Measurements from ENCODE around the gene OCA2.
"Not testable (repeated sequence)": the region's sequence is repeated elsewhere in the genome, so short reads cannot be mapped to it uniquely, and the experiment has no call there.

The OCA2 gene

GRCh38 chr15:27747997-27748396 is 351.1 kb downstream of the OCA2 start:
- DNase-seq, result no peak

- no peak for DNase-seq
Measured at GRCh38 chr15:27746401-27746955, 352.6 kb downstream of the OCA2 start.

DNA sequence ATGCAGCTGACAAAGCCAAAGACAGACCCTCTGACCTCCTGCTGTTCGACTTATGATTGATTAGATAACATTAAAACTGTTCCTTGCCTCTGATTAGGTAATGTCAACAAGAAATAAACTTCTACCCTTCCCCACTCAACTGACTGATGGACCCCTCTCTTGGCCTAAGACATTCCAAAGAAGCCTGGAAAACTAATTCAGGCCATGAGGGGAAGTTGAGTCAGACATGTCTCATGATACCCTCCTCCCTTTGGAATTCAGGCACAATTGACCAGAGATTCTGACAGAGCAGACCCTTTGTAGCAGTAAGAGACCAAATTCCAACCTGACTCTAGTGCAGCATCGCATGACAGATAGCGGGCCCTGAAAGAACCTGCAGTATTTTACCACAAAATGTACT is 354.5 kb downstream of the OCA2 start:
- DNase-seq, result no peak

DNA sequence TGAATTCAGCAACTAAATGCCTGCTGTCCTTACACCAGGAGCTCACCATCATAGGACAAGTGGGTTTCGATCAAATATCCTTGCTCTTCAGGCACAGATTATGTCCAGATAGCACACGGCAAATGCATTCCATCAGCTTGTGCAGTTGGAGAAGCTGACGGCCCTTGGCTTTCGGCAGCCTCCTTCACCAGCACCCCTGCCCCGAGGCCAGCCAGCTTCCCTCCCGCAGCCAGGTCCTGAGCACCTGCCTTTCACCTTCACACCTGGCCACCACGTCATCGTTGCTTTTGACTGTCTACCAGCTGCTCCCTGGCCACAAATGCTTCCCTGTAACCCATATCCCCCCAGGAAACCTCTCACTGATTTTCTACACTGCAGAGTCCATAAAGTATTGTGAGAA is 355.5 kb downstream of the OCA2 start:
- DNase-seq, result no peak

- DNase-seq, result no peak
Measured at GRCh38 chr15:27742751-27743477, 356.2 kb downstream of the OCA2 start.

DNA sequence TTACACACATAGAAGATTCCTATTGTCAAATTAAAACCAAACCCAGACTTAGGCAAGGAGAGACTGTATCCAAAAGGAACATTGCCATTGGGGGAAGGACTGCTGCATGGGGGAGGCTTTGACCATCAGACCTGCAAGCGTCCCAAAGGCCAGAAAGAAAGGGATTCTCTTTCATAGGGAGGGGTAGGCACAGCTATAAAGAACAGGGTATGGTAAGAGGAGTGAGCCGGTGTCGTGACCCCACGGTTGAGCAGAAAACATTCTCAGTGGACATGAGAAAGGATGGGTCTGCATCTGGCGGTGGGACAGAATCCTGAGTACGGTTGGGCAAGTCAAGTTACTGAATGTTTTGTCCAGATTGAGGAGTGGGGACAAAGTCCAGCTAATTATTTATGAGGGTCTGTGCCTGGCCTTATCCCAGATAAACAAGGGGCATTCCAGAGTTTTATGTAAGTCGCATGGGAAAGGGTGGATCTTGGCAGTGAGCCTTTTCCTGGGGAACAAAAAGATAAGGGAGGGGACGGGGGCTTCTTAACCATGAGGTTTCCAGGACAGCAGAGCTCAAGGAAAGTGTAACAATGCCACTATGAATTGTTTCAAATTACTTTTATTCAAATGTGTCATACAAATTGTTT is 357.8 kb downstream of the OCA2 start:
- DNase-seq, result no peak

DNA sequence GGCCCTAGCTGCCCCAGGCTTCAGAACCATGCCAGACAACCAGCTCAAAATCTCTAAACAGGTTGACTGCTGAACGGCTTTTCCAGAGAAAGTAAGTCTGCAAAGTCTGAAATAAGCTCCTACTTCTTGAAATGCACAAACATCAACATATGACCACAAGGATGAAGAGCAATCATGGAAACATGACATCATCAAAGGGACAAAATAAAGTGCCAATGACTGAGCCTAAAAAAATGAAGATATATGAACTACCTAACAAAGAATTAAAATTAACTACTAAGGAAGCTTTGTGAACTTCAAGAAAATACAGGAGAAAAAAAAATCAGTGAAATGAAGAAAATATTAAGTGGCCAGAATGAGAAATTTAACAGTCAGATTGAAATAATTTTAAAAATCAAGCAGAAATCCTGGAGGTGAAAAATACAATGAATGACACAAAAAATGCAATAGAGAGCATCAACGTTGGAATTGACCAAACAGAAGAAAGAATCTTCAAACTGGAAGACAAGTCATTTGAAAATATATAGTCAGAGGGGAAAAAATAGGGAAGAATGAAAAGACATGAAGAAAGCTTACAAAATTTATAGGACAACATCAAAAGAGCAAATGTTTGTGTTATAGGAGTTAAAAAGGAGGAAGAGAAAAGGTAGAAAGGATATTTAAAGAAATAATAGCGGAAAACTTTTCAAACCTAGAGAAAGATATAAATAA is 364.2 kb downstream of the OCA2 start:
- no peak for DNase-seq

- no peak for DNase-seq
Measured at GRCh38 chr15:27731776-27732175, 367.3 kb downstream of the OCA2 start.

- no peak for DNase-seq
Measured at GRCh38 chr15:27730868-27731267, 368.2 kb downstream of the OCA2 start.

GRCh38 chr15:27725731-27726130 is 373.4 kb downstream of the OCA2 start:
- no peak for DNase-seq

DNA sequence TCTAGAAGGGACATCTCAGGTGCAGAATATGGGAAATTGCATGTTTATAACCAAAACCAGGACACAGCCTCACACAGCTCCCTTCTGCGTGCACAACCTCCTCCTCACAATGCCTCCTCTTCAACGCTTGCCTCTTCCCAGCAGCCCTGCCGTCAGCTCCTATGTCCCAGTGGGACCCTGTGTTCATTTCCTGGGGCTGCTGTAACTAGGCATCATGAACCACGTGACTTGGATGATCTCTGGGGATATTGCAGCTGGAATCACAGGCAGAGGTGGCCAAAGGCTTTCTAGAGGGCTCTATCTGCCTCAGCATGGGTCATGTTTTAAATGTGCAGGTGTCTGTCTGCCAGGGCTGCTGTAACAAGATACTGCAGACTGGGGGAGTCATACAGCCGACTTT is 375.3 kb downstream of the OCA2 start:
- DNase-seq, result peak; percentile 62

DNA sequence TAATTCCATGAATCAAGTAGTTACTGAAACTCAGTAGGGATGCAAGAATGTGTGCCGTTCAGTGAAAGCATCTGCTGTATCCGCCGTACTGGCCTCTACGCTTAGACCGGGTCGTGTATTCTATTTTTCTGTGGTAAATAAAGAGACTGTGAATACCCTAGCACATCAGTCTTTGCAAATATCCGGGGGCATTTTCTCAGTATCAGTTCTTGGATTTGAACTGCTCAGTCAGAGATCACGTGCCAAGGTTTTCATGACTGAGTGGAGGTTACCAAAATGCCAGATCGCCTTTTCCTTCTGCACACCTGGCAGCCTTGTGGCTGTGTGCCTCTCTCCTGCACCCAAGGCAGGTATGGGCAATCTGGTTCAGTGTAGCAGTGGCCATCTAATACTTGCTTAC is 377.0 kb downstream of the OCA2 start:
- DNase-seq, result no peak

- no peak for DNase-seq
Measured at GRCh38 chr15:27714675-27715074, 384.4 kb downstream of the OCA2 start.

- not testable (repeated sequence) for DNase-seq
Measured at GRCh38 chr15:27713850-27714249, 385.3 kb downstream of the OCA2 start.

DNA sequence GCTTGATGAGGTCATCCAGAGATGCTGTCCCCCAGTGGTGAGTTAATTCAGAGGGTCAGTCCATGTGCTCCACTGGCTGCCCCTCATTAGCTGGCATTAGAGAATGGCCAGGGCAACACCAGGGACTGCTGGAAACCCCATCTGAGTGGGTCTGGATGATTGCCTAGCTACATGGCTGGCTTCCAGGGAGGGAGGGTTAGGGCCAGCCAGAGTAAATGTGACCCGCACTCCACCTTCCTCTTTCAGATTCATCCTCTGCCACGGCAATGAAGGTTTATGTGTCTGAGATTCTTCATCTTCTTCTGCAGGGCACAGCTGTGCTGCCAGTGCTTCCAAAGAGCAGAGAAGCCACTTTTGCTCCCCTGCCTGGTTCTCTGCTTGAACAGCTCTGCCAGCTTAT is 391.9 kb downstream of the OCA2 start:
- DNase-seq, result no peak

DNA sequence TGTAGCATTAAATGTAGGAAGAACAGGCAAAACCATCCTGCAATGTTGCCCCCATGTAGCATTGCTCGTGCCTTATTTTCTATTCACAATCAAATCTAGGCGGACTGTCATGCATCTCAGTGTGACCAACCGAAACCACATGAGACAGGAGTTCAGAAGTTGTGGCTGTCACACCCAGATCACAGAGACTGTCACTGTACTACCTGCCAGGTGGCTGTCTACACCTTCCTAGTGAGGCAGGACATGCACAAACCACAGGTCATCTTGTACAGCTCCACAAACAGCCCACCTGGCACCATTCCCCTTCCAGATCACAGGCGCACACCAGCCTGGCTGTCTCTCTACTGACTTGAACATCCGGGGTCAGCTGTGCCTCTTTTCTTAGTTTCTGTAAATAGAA is 392.8 kb downstream of the OCA2 start:
- DNase-seq, result no peak

GRCh38 chr15:27705056-27705455 is 394.1 kb downstream of the OCA2 start:
- no peak for DNase-seq
